CD4-positive, alpha-beta T cell treated with Interleukin-4 for 1 hour (primary cell): ENCODE results near the gene MYL12B.
A peak's percentile ranks its signal among the peaks of the same experiment; 100 is the strongest.
"Not testable (repeated sequence)": the region's sequence is repeated elsewhere in the genome, so short reads cannot be mapped to it uniquely, and the experiment has no call there.

Source experiments
- DNase-seq, 2 donors: peaks; one replicate each; pipeline ENCODE4 v3.0.0-alpha.2; 2020 to 2022

Gene MYL12B

DNA sequence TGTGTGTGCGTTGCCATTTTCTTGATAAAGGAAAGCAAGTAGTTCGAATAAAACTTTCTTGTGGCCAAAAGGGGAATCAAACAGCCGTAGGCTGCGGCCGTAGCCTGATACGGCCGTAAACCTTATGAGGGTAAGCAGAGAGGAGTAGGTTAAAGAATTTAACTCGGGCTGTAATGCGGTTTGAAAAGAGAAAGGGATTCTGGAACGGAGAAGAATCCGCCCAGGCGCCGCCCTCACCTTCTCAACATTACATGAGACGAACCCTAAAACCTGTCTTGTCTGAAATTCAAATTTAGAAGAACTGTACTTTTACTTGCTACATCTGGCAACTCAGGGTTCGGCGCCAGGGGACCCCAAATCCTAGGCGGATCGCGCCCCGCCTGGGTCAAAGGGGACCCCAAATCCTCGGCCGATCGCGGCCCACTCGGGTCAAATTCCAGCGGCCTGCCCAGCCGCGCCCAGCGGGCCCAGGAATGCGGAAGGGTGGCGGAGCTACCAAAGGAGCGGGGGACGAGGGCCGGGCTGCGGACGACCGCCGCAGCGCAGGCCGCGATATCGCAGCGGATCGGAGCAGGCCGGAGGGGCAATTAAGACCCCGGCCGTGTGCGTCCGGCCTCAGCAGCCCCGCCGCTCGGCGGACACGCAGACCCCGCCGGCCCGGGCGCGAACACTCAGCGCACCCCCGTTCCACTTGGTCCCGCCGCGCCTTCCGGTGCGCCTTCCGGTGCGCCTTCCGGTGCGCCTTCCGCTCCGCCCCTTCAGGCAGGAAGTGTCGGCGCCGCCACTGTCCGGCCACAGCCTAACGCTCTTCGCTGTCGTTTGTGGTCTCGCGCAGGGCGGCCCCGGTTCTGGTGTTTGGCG is at the start of gene MYL12B:
TSS of gene MYL12B (plus strand) at position 761 of the 861 bp plus-strand sequence. CDS start 10,766 bp downstream, outside the sequence.
- peak; percentile 87 for DNase-seq

DNA sequence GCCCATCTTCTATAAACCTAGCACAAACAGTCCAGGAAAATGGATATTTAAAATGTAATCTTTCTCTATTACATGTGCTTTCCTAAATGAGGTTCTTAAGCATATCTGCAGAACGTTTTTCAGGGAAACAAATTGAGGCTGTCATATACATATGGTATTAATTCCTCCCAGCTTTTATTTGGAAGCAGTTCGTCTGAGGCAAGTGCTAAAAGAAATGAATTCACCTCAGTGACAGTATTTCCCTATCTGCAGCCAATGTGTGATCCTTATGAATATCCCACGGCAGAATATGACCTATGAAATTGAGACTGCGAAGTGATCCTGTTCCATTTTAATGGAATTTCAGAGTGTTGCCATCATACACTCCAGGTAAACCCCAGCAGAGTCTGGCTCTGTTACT is 49.3 kb upstream of the MYL12B start:
- DNase-seq, result no peak

DNA sequence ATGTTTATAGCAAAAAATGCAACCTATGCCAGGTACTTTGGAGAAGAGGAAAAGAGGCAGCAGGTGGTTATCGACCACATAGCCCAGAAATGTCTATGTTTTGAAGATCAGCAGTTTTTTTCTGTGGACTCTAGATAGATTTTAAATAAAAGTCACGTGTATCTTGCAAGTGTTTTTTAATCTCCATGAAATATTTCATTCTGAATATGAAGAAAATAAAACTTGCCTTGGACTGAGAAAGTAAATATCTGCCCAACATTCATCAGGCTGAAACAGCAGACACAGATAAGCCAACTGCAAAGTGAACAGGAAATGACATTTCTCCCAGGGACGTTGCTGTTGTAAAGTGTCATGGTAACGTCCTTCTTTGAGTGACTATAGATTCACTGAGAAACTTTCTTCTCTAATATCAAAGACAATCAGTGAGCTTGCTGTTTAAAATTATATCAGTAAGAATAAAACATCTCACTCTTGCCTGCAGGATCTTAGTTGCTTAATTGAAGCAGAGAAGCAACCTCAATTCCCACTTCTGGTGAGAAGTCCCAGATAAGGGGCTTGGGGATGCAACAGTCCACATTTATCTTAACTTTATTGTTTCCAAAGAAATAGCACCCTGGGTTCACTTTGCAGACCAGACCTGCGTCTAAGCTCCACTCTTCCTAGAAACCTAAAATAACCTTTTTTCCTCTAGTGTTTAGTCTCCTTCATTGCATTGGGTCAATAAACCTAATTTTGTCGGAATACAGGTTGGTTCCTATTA is 48.5 kb upstream of the MYL12B start:
- peak; percentile 14 to 24 for DNase-seq

DNA sequence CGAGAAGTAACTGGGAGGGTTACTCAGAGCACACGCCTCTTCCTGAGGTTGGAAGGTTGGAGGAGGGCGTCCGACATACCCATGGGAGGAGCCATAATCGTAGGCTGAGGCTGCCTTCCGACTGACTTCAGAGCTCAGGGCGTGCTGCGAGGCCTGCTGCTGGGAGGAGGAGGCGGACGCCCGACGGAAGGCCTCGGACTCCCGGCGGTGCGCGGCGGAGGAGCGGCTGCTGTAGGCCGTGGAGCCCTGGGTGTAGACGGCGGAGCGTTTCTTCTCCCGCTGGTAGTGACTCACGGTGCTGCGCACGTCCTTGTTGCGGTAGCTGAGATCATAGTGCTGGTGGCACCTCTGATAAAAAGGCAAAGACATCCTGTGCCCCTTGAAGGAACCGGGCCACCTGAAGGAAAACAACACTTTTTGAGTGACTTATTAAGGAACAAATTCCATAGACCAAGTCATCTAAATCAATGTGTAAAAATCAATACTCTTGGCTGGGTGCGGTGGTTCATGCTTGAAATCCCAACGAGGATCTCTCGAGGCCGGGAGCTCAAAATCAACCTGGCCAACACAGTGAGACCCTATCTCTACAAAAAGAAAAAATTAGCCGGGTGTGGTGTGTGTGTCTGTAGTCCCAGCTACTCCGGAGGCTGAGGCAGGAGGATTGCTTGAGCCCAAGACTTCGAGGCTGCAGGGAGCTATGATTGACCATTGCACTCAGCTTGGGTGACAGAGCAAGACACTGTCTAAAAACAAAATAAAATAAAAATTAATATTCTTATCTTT is 46.9 kb upstream of the MYL12B start:
- DNase-seq, result no peak

DNA sequence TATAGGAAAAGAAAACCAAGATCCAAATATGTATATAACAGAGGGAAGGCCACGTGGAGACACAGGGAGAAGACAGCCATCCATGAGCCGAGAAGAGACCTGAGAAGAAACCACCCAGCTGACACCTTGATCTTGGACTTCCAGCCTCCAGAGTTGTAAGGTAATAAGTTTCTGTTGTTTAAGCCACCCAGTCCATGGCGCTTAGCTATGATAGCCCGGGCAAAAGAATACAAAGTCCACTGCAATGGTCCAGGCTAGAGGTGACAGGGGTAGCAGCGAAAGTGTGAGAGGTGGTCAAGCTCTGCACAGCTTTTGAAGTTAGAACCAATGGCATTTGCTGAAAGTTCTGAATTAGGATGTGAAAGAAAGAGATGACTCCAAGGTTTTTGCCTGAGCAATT is 44.9 kb upstream of the MYL12B start:
- no peak for DNase-seq

DNA sequence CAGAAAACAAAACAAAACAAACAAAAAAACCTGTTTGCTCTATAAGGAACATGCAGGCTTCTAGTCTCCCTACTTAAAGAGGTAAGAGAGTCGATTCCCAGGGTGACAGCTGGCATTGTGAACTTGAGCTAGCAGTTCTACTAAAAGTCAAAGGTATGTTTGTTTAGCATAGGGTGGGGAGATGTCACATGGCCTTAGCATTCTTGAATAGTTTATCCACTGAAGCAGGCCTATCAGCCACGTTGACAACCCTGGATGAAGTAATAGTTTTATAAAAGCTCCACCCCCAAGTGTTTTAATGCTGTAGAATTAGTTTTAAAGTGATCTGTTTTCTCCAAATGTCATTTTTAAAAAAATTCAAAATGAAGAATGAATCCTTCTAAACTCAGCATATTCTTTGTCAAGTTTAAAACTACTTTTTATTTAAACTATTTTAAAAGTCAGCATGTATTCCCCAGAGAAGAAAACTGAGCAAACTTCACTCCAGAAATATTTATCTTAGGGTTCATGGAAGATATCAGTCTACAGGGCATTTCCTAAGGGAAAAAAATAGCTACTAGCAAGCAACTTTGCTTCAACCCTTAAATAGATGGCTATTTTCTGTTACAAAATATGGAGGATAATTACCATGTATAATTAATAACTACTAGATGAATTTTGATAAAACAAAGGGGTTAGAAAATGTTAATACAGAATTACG is 43.8 kb upstream of the MYL12B start:
- no peak for DNase-seq

DNA sequence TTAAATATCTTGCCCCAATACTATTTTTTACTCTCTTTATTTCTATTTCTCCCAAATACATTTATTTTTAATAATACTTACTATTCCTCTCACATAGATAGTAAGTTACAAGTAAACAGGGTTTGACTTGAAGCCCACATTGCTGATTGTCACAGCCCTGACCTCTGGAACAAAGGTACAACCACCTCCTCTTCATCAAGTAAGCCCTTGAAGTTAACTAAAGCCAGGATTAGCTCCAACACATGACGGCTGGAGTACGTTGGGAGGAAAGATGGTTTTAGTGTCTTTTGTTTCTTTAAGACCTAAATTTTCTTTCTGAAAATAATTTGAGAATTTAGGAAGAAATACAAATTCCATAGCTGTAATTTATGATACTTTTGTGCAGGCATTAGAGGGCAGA is 43.1 kb upstream of the MYL12B start:
- DNase-seq, result no peak

DNA sequence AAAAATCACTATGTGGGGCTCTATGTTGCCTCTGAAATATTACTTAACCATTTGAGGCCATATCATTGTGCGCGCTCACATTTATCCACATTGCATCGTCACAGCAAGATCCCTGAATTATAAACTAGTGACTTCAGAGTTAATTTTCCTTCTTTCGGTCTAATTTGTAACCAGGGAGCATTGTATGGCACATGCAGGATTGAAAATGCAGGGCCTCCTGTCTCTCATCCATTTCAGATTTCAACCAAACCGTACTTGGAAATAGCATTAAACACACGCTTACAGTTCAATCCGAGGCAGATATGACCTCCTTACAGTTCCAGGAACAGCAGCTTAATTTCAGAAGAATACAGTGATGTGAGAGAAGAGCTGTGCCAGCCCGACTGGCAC is 42.7 kb upstream of the MYL12B start:
- no peak for DNase-seq

DNA sequence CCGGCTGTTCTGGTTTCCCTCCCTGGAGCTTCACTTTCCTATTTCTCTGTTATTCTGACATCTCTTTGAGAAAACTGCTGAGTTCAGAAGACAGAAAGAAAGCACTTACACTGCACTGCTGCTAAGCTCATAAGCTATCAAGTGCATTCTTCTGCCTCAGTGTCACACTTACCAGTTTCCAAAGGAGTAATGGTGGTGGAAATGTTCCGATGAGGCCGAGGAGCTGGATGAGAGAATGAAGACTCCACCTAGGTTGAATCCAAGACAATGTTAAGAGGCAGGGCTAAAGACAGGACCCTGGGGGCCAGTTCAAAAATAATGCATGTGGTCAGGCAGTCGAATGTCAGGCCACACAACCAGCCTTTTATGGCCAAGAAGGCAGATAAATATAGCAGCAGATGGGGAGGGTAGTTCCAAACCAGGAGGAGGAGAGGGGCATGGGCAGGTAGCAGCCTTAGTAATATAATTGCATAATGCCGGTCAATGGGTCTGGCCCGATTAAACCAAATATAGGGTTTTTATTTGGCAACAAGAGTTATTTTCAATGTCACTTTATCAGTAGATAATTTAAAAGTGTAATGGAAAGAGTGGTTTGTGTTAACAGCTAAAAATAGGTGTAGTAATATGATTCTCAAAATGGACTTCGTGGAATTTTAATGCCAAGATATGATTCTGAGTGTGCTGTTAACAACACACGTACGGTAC is 42.1 kb upstream of the MYL12B start, which contains the start of gene MYOM1:
TSS of gene MYOM1 (minus strand) at position 338 of the 705 bp plus-strand sequence. CDS start 4,745 bp downstream, outside the sequence.
- DNase-seq, result no peak

DNA sequence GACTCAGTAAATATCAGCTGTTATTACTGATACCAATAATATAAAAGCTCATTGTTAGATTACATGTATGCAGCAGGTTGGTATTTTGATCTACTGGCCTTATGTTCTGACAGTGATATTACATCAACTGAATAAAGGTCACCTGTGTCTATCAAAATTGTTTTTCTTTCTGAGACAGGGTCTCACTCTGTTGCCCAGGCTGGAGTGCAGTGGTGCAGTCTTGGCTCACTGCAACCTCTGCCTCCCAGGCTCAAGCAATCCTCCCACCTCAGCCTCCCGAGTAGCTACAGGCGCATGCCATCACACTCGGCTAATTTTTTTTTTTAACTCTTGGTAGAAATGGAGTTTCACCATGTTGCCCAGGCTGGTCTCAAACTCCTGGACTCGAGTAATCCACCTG is 41.1 kb upstream of the MYL12B start:
- not testable (repeated sequence) for DNase-seq

DNA sequence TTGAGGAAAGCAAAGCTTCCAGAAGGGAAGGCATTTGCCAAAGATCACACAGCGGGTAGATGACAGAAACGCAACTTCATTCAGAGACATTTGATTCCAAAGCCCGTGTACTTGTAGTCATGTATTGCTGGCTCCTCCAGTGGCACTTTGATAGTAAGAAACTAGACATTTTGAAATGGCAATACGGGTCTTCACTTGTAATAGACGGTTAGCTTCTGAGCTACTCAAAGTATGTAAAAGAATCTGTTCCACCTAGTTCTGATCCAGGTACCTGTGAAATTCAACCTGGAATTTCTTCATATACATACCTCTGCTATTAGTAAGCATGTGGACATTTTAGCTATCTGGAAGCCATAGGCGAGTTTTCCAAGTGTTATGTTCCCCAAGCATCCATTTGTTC is 40.4 kb upstream of the MYL12B start:
- DNase-seq, result no peak

DNA sequence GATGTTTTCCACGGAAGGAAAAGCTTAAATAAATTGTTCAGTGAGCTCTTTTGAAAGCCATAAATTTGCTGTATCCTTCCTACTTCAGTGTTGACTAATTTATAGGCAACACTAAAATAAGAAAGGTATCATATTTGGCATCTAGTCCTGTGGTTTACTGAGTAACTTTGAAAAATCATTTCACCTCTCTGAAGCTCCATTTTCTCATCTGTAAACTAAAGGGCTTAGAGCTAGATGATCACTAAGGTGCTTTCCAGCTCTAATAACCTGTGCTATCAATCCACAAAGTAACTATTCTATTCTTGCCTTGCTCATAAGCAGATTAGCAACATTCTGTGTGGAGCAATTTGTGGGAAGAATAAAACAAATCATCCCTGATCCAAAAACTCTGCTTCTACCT is 38.6 kb upstream of the MYL12B start:
- DNase-seq, result no peak

DNA sequence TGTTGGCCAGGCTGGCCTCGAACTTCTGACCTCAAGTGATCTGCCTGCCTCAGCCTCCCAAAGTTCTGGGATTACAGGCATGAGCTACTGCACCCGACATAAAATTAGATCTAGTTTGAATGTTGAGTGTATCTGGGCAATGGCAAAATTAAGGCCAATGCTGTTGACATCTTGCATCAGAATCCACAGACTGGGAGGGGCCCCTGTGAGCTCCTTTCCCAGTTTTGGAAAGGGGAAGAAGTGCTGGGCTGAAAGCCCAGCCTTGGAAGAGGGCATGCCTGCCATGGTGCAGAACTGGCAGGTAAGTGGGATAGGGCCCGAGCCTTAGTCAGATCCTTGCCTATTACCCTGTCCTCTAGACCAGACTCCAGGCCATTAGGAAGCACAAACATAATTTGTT is 37.7 kb upstream of the MYL12B start:
- no peak for DNase-seq

DNA sequence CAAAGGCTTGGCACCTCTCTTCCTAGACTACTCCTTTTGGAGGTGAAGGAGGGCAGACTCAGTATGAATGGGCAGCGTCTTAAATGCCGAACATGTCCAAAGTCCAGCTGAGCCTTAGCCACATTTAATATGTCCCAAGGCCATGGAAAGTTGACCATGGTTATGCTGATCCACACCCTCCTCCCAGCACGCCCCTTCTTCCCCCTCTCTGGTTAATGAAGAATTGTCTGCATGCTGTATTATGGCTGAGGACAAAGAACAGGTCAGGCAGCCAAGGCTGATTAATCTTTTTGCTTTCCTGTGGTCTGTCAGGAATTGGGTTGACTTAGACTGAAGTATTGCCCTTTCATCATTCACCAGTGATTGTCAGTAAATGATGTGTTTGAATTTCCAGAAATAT is 36.3 kb upstream of the MYL12B start:
- no peak for DNase-seq

DNA sequence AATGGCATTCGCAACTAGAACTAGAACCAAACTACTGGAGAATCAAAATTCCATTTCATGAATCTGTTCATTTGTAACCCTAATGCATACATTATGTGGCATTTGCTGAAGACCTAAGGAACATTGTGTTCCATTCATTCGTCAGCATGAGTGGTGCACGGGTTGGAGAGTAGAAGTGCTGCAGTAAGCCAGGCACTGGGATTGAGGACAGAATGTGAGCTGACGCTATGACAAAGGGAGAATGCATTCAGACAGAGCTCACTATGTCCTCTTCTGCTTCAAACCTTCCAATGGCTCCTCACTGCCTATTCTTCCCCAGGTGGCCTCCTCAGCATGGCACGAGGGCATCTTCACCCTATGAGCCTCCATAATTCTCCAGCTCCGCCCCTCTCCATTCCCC is 35.9 kb upstream of the MYL12B start:
- DNase-seq, result no peak

DNA sequence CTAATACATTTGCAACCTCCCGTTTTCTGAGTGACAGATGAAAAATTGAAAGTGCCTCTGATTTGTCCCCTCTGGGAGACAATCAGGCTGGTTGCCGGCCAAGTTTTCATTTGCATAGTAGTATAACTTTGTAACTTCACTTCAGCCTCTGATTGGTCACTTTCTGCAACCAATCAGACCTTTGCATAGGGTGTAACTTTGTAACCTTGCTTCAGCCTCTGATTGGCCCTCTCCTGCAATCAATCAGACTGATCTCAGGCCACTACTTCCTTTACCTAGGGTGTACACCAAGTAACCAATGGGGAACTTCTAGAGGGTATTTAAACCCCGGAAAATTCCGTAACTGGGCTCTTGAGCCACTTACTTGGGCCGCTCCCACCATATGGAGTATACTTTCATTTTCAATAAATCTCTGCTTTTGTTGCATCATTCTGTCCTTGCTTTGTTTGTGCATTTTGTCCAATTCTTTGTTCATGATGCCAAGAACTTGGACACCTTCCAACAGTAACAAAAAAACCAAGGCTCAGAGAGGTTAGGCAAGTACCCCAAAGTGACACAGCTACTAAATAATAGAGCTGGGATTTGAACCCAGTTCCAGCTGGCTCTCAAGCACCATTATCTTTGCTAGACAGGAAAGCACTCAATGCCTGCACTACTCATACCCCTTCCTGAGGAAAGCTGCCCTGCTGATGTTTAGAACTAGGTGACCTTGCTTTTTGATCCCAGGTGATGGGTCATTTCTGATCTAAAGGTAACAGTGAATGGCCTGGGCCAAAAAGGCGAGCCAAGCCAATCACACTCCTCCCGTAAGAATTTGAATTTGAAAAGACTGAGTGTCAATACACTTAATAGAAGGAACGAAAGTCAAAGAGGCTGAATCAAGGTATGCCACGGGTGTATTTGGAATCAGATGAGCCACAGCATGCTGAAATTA is 31.3 kb upstream of the MYL12B start:
- no peak for DNase-seq

DNA sequence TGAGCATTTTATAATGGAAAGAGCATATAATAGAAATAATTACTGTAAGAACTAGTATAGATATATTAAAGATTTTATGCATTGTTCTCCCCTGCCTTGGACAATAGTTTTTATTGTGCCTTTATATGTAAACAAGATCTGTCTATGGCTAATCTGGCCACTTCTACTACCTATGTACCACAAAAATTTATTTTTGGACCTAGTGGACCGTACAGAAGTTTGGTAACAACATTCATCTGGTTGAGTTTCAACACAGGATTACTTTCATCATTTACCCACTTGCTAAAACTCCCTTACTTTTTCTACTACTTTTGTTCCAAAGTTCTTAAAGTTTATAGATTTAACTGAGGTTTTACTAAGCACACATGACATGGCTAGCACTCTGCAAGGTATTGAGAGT is 28.9 kb upstream of the MYL12B start:
- no peak for DNase-seq

DNA sequence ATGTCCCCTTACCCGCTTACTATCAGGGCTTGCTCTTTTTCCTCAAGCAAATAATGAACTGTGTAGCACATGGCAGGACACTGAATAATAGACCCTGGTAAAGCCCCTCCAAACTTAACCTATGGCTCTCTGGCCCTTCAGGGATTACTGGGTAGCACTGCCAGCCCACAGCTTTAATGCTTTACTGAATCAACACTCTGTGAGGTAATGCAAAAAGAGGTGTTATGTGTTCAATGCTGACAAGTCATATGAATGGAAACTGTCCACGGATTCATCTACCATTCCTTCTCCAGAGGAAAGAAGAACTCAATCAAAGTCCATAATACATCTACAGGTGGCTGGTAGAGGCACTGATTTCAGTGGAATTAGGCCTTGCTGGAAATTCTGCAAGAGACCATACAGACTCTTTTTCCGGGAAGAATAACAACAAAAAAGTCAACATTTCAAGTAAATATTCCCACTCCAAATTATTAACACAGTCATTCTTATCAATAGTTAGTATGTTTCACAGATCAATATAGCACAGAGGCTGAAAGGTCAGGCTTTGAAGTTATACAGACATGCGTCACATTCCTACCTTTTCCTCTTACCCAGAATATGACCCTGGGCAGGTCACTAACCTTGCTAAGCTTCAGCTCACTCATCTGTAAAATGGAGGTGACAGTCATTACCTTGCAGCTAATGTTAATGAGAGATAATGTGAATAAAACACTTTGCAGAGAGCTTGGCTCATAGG is 28.3 kb upstream of the MYL12B start:
- no peak for DNase-seq

DNA sequence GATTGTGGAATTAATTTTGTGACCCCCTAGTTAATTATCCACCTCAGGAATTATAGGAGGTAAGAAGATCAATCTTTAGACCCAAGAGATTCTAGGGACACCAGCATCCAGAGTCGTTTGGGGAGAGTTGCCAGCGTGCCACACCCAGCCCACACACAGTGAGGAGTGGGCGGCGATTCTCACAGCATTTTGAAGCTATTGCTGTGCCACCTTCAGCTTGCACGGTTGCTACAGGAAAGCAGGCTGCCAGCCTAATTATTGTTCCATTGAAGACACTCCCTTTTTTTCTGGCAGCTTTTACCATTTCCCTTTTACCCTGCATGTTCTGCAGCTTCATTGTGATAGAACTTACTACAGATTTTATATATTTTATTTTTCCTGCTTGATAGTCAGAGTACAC is 27.5 kb upstream of the MYL12B start:
- no peak for DNase-seq

DNA sequence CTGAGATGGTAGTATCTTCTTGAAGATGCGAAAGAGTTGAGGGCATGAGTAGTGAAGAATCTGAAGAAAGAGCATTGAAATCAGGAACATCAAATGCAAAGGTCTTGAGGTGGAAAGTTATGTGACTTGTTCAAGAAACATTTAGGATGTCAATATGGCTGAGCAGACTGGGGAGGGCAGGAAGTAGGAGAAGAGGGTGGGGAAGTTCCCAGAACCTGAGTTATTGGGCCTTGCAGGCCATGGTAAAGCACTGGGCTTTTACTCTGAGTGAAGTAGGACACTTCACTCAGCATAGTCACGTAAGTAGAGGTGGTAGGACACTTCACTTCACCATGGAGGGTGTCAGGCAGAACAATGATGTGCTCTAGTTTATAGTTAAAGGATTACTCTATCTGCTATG is 26.1 kb upstream of the MYL12B start:
- DNase-seq, result no peak
